ENCODE results near the gene ZNF593OS. TPM values are rescaled to one million over a fixed set of nuclear protein-coding genes. Genes with fewer than 3 reads are reported as not detected.

The ZNF593OS gene
- total RNA-seq, 1 experiment from 2014 or later, result not detected

- H3K36me3 Mint-ChIP-seq (ENCODE audit: insufficient read depth in 1 of 3, low read depth in 3 of 3), result no peaks in the 10 kb centered on the region
- peaks cover 100% of the 10 kb centered on the region for H3K27me3 Mint-ChIP-seq (ENCODE audit: low read depth)
- Histone ChIP-seq H3K27me3 (ENCODE audit: insufficient read depth, low read length) (peaks cover 31% of the 10 kb centered on the region; the same call in 1 of the 2 replicates), H3K56ac (ENCODE audit: insufficient read length, low read depth, low read length) (no peak overlapping the region), H2BK12ac (ENCODE audit: insufficient read length, low read depth, low read length) (no peak overlapping the region), H3K27ac (ENCODE audit: insufficient read length, low read depth, low read length) (no peak overlapping the region), H2BK5ac (ENCODE audit: insufficient read length, low read length) (no peak overlapping the region), H3K9me3 (ENCODE audit: control insufficient read depth, low read depth, low read length) (no peaks in the 10 kb centered on the region), H4K91ac (ENCODE audit: insufficient read length, low read depth, low read length) (no peak overlapping the region), H3K79me1 (ENCODE audit: insufficient read depth, low read depth, low read length, poor library complexity, severe bottlenecking) (no peaks in the 10 kb centered on the region), H3K4me1 (ENCODE audit: insufficient read depth, low read length) (peaks cover 13% of the 10 kb centered on the region; the same call in 1 of the 2 replicates), H2BK15ac (ENCODE audit: low read depth, low read length) (no peak overlapping the region), H2BK20ac (ENCODE audit: low read depth, low read length, poor library complexity, severe bottlenecking) (no peak overlapping the region), H3K79me2 (ENCODE audit: insufficient read depth, low read length) (no peaks in the 10 kb centered on the region), H4K8ac (replicated peaks; ENCODE audit: insufficient read length, low read depth, low read length) (no peak overlapping the region), H2AK5ac (ENCODE audit: insufficient read length, low read length) (no peak overlapping the region), H3K4ac (ENCODE audit: low read depth, low read length) (no peak overlapping the region), H4K20me1 (ENCODE audit: control insufficient read depth, insufficient read depth, insufficient read length) (no peaks in the 10 kb centered on the region), H3K4me2 (ENCODE audit: insufficient read depth, insufficient read length, low read length) (peak overlapping the region; percentile 56), H3T11ph (ENCODE audit: low read length) (no peak overlapping the region), H3K18ac (ENCODE audit: insufficient read length, low read depth, low read length) (no peak overlapping the region), H3K14ac (ENCODE audit: insufficient read depth, low read length) (no peak overlapping the region), H2BK120ac (ENCODE audit: low read depth, low read length, poor library complexity, severe bottlenecking) (no peak overlapping the region), H3K23me2 (ENCODE audit: insufficient read length, low read depth, low read length, poor library complexity, severe bottlenecking) (peaks cover 13% of the 10 kb centered on the region), H3K23ac (ENCODE audit: insufficient read length, low read depth, low read length) (no peak overlapping the region), H2AFZ (ENCODE audit: low read length) (no peak overlapping the region), H3K9ac (ENCODE audit: extremely low read depth, insufficient read length, low read length) (no peak overlapping the region), H4K5ac (ENCODE audit: insufficient read length, low read depth, low read length) (no peak overlapping the region)
- no CpG with 5 or more reads among the region's 9 CpGs for WGBS (ENCODE audit: extremely low coverage, insufficient read length, low lambda C conversion rate)
- no peaks in the 10 kb centered on the region for H3K9me3 Mint-ChIP-seq
- H3K27ac Mint-ChIP-seq, result no peak overlapping the region
- TF ChIP-seq CTCF (conservative IDR thresholded peaks at IDR 0.05), result no peak
- H3K4me1 Mint-ChIP-seq, result peaks cover 39 to 52% of the 10 kb centered on the region in 2 experiments
- no peak for DNase-seq
- H3K4me3 Mint-ChIP-seq, result peak overlapping the region; percentile 13 to 75; a peak in 4 of 5 replicates
These were observed 16.9 kb downstream of the ZNF593OS start for GRCh38 chr1:26154750-26155149.

Data from H9 (cell line).